CD4-positive, alpha-beta T cell treated with Interleukin-12 subunit alpha and Interleukin-12 subunit beta, for 1 hour (primary cell): ENCODE measurements around the gene UTF1.

Experiments
- DNase-seq: peaks from one replicate; pipeline ENCODE4 v3.0.0-alpha.2; 2020

The UTF1 gene, protein sequence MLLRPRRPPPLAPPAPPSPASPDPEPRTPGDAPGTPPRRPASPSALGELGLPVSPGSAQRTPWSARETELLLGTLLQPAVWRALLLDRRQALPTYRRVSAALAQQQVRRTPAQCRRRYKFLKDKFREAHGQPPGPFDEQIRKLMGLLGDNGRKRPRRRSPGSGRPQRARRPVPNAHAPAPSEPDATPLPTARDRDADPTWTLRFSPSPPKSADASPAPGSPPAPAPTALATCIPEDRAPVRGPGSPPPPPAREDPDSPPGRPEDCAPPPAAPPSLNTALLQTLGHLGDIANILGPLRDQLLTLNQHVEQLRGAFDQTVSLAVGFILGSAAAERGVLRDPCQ

DNA sequence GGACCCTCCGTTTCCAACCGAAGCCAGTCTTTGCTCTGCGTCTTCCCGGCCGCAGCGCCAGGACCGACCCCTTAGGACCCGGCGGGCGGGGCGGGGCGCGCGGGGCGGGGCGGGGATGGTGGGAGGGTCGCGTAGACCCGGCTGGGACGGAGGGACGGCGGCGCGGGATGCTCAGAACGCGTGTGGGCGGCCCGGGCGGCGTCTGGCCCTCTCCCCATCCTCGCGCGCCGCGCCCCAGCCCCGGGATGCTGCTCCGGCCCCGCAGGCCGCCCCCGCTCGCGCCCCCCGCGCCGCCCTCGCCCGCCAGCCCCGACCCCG is at the start of gene UTF1:
Gene UTF1 (plus strand): TSS at position 174 of the 318 bp plus-strand sequence. CDS start 72 bp downstream, at position 246.
- no peak for DNase-seq

DNA sequence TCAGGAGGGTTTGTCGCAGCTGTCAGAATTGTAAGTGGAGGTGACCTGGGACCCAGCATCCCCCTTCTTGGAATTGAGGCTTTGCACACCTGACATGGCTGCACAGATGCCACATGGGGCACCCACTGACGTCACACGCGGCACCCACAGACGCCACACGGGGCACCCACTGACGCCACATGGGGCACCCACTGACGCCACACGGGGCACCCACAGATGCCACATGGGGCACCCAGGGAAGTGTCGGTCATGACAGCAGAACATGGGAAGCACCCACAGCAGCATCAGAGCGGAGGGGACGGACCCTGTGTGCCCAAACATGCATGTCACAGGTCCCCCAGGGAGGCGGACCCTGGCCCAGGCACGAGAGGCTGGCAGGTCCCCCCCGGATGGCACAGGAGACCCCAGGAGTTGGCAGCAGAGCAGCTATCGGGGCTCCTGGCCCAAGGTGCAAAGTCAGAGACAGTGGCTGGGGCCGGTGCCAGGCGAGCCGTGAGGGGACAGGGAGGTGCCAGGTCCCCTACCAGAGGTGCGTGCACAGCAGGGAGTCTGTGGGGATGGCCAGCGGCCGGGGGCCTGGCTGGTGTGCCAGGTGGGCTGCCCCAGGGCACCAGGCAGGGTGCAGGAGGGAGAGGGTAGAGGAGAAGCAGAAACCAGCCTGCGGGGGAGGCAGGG is 48.9 kb upstream of the UTF1 start:
- DNase-seq = no peak

DNA sequence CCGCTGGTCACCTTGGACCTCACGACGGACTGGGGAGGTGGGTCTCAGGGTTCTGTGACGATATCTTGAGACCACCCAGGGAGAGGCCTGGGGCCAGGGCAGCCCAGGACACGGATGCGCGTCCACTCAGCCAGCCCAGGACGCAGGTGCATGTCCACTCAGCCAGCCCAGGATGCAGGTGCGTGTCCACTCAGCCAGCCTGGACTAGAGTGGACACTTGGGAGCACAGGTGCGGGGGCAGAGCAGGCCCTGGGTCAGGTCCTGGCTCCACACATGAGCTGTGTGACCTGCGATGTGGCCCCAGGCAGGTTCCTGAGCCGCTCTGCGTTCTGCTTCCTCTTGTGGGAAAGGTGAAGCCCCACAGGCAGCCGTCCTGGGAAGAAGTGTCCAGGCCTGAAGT is 47.8 kb upstream of the UTF1 start:
- no peak for DNase-seq

DNA sequence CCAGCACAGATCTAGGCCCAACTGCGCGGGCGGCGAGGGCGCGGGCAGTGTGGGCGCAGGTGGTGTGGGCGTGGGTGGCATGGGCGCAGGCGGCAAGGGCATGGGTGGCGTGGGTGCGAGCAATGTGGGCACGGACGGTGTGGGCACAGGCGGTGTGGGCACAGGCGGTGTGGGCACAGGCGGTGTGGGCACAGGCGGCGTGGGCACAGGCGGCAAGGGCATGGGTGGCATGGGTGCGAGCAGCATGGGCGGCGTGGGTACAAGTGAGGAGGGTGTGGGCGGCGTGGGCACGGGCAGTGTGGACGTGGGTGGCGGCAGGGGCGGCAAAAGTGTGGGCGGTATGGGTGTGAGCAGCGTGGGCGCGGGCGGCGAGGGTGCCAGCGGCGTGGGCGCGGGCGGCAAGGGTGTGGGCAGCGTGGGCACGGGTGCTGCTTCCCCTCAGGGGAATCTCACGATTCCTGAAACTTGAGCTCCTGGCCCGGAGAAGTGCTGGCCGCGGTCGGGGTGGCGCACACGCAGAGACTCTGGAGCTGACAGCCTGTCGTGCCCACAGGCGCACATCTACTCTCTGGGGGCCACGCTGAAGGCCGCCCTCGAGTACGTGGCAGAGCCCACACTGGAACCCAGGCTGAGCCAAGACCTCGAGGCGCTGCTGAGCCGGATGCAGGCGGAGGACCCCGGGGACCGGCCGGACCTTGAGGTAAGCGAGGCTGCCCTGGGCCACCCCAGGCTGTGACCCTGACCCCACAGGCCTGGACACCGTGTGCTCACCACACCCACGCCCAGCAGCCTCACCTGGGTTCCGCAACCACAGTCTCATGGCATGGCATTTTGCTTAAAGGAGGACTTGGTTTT is 47.0 kb upstream of the UTF1 start:
- no peak for DNase-seq

DNA sequence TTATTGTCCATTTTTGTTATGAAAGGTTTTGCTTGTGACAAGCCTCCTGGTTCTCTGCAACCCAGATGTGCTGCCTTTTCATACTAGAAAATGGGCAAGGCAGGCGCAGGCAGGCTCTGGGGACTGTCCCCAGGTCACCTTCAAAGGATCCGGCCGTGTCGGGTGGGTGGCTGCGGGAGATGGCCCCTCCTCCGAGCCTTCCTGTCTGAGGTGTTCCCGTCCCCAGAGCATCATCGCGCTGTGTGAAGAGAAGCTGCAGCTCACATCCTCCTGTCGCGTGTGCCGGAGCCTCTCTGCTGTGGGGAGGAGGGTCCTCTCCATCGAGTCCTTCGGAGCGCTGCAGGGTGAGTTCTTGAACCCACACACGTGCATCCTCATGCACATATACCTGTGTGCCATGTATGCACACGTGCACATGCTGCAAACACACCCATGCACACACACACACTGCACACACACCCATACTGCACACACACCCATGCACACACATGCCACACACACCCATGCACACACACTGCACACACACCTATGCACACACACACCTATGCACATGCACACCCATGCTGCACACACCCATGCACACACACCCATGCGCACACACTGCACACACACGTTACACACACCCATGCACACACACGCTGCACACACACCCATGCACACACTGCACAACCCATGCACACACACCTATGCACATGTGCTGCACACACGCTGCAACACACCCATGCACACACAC is 46.2 kb upstream of the UTF1 start:
- DNase-seq = no peak

DNA sequence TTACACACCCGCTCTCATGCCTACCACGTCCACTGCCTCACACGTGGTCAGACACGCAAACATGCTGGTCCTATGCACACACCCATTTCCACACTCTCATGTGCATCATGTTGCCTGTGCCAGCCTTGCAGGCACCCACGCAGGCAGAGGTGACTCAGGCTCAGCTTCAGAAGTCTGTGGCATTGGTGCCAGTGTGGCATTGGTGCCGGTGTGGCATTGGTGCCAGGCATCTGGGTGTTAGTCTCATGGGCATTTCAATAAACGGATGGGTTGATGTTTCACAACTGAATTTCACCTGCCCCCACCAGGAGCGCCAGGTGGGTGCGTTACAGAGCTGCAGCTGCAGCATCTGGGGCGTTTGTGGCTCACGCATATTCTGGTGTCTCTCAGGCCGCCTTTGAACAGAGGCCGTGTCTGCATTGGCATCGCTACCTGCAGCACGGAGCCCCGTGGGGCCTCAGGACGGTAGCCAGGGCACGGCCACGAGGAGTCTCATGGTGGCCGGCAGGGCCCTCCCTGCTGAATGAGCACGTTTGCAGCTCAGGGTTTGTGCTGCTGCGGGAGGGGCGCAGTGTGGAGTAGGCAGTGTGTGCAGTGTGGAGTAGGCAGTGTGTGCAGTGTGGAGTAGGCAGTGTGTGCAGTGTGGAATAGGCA is 45.3 kb upstream of the UTF1 start:
- no peak for DNase-seq

DNA sequence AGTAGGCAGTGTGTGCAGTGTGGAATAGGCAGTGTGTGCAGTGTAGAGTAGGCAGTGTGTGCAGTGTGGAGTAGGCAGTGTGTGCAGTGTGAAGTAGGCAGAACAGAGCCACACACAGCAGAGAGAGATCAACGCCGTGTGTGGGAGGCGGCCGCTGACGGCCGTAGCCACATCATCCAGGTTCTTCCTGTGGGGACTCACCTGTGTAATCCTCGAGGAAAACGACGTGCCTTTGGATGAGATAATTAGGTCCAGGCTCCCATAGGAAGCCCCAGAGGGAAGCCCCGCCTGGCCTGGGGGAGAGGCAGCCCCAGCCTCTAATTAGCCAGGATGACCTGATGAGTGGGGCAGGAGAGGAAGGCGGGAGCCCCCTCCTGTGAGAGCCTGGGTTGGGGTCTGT is 44.6 kb upstream of the UTF1 start:
- no peak for DNase-seq

DNA sequence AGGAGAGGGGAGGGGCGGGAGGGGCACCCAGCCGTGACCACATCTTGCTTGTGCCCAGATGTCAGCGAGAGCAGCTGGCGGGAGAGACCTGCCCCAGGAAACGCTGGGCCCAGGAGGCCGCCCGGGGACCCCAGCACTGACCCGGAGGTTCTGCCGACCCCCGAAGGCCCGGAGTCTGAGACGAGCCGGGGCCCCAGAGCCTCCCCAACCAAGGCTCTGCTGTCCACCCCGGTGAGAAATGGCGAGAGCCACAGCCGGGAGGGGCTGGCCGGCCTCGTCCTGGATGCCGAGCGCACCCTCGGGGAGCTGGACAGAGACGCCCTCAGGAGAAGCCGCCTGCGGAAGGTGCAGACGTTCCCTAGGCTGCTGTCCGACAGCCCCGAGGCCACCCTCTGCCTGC is 44.1 kb upstream of the UTF1 start:
- DNase-seq = no peak

DNA sequence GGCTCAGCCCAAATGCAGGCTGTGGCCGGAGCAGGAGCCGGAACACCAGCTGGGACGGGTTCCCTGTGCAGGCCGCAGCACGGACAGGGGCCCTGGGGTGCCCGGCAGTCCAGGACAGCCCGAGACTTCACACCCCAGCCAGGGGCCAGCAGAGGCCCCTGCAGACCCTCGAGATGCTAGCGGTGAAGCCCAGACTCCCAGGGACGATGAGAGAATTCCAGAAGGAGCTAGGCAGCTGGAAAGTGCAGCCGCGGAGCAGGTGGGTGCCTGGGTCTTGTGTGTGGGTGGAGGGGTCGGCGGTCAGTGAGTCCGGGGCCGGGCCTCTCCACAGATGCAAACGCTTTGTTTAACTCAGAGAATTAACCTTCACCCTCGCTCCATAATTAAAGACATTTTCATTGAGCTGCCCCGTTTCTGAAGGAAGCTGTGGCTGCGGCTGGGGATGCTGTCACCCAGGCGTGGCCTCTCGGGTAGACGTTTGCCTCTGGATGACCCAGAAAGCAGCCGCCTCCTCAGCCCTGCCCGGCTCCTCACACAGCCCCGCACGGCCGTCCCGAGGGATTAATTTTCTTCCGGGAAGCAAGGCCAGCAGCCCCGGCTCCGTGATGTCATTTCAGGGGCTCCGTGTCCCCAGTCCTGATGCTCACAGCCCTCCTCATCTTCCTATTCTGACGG is 43.5 kb upstream of the UTF1 start:
- no peak for DNase-seq

DNA sequence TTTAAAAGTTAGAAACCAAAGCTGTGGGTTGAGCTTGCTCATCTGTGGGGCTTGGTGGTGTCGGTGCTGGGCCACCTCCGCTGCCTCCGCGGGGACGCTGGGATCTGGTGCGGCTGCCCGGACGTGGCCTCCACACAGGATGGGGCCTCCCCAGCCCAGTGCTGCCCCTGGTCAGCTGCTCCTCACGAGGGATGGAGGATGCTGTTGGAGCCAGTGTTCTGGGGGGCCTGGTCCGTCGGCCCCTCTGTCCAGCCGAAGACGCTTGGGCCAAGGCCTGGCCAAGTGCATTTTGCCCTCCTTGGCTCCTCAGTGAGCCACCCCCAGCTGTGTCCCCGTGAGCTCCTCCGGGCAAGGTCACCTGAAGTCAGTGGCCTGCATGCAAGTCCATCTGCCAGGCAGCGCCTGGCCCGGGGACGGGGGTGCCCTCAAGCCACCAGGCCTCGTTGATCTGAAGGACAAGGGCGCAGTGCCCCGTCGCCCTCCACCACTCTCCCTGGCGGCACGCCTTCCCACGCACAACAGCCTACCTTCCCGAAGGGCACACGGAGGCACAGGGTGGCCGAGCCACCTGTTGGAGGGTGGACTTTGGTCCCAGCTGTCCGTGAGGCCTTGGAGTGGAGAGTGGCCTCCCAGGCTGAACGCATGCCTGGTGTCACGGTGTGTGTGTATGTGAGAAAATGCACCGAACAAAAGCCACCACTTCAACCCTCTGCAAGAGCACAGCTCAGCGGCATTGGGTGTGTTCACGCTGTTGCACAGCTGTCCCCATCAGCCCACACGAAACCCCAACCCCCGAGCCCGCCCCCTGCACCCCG is 42.7 kb upstream of the UTF1 start:
- no peak for DNase-seq

DNA sequence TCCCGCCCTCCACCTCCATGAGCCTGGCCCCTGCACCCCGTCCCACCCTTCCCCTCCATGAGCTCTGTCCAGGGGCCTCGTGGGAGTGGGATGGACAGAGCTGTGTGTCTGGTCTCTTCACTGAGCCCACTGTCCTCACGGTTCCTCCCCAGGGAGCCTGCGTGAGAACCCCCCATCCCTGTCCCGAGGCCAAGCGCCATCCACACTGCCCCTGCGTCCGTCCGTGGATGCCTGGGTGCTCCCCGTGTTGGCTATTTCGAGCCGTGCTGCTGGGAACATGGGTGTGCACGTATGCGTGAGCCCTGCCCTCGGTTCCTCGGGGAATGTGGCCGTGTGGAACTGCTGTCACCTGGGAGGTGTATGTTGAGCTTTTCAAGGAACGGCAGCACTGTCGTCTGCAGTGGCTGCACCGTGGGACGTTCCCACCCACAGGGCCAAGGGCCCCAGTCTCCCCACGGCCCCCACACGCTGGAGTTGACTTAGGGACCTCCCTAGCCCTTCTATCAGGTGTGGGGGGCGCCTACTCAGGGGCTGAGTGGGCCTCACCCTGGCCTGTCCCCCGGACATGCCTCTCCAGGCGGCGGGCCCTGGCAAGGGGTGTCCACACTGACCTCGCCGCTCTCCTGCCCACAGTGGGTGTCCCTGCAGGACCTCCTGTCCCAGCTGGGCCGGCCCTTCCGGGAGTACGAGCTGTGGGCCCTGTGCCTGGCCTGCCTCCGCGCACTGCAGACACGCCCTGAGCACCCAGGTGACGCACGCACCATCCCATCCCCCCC is 41.9 kb upstream of the UTF1 start:
- DNase-seq = no peak

DNA sequence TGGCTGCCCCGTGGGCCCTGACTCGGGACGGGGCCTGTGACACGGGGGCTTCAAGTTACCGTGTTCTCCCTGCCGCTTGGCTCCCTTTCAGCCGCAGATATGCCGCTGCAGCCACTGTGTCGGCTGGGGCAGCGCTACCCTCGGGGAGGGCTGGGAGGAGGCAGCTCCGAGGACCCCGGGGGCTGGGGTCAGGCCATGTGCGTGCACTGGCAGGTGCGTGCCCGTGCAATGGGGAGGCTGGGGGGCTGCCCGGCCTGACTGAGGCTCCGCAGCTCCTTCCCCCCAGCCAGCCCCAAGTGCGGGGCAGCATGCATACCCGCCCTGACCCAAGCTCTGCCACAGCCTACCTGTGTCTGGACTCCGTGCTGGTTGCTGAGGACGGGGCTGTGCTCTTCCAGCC is 40.8 kb upstream of the UTF1 start:
- DNase-seq = no peak

DNA sequence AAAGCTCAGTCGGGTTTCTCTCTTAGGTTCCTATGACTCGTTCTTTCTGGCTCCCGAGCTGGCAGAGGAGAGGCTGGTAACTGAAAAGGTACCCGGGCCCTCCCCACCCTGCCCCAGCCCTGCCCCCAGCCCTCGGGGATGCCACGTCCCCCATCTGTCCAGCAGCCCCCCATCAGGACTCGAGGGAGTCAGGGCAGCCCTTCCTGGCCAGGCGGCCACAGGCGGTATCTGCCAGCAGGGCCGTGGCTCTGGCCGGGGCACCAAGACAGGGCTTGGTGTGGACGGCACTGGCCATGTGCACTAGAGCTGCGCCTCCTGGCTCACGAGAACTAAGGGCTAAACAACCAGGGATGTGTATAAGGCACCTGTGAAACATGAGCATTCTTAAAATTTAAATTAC is 40.3 kb upstream of the UTF1 start:
- no peak for DNase-seq

DNA sequence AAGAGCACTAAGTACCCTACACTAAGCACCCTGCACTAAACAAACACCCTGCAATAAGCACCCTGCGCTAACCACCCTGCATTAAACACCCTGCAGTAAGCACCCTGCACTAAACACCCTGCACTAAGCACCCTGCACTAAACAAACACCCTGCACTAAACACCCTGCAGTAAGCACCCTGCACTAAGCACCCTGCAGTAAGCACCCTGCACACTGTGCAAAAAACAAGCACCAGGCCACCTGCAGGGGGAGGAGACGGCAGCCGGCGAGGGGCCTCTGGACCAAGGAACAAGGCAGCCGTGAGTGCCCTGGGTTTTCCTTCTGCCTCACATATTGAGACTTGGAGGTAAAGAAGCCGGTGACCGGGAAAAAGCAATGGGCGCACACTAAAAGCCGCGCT is 39.8 kb upstream of the UTF1 start:
- DNase-seq = no peak

DNA sequence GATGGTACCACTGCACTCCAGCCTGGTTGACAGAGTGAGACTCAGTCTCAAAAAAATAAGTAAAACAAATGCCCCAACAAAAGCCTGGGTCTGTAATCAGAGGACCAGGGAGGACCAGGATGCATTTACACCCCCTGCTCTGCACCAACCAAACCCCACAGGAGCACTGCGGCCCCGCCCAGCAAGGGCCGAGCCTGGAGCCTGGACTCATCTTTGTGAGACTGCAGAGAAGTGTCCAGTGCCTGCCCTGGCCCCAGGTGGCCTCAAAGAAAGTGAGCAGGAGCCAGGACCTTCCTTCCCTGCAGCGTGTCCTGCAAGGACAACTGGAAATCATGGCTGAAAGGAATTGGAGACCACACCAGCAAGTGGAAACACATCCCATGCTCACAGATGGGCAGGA is 38.4 kb upstream of the UTF1 start:
- DNase-seq = no peak

DNA sequence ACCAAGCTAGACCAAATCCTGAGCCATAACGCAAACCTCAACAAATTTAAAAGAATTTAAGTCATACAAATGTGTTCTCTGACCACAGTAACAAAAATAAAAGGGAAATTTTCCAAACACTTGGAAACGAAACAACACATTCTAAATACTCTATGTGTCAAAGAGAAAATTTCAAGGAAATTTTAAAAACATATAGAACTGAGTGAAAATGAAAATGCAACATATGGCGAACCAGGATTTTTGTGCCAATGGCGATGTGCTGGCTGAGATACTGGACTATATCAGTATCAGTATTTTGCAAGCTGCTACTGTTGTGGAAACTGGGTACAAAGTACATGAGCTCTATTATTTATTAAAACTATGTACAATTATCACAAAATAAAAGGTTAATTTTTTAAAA is 35.9 kb upstream of the UTF1 start:
- DNase-seq = no peak

DNA sequence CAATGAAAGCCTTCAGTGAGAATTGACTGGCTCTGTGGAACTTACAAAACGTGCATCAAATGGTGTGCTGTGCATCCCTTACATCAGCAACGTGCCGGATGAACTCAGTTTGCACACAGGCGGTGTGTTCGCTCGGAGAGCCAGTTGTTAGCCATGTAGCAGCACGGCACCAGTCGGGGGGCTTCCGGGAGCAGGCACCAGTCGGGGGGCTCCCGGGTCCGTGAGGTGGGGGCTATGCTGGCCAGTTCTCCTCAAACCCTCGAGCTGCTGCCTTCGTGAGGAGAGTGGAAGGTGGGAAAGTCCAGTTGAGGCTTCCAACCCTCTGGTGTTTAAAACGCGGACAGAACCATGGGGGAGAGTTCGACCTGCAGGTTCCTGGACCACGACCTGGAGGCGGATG is 34.9 kb upstream of the UTF1 start:
- no peak for DNase-seq

DNA sequence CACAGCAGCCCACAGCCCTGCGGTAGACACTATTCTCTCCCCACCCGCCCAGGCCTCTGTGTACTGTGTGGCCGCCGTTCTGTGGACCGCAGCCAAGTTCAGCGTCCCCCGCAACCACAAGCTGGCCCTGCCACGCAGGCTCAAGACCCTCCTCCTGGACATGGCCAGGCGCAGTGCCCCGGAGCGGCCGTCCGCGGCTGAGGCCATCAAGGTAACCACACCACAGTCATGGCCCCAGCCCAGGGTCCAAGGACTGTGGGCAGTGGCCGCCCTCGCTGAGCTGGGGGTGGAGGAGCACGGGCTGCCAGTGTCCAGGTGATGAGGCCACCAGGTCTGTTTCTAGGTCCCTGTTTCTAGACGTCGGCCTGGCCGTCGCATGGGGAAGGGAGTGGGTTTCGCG is 34.4 kb upstream of the UTF1 start:
- no peak for DNase-seq

DNA sequence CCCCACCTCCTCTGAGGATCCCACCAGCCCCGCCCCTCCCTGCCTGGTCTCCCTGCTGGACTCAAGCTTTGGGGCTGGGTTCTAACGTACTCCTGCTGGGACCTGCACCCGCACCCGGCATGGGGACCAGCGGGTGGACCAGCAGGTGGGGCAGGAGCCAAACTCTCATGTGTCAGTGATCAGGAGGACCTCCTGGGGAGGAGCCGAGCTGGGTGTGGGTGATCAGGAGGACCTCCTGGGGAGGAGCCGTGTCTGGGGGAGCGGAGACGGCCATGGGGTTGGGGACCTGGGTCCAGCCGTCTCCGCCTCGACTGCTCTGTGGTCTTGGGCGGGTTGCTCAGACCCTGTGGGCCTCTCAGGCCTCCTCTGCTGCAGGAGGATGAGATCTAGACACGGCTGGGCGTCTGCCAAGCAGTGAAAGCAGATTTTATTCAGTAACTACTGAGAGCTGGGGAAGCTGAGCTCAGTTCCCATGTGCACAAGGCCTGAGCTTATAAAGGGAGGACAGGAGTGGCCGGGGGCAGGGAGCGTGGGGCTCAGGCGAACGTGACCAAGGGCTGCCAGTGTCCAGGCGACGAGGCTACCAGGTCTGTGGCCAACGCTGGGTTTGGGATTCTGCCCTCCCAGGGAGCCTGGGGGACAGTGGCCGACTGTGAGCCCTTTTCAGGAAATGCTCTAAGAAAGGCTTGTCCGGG is 33.6 kb upstream of the UTF1 start:
- DNase-seq = no peak
